HG02759 (cell line): ENCODE data around the gene SERPINA5.

Experiments used
- ATAC-seq: cut with Tn5 transposase; IDR thresholded peaks from one replicate; pipeline ENCODE4 v1.9.1; 2021; ENCODE audit warnings: mild to moderate bottlenecking, moderate library complexity; ENCODE audit not compliant: unreplicated experiment

The SERPINA5 gene

GRCh38 chr14:94641632-94641955 is 60.4 kb downstream of the SERPINA5 start:
- no peak for ATAC-seq
